Erythroblast (primary cell): ENCODE results near the gene RYR1.

ENCODE experiments used
- GATA1 ChIP-seq: IDR thresholded peaks from 2 replicates; pipeline ENCODE4 v1.6.1; 2011; ENCODE audit warnings: low read depth, mild to moderate bottlenecking, control low read depth, low read length, moderate library complexity
- POLR2A ChIP-seq: IDR thresholded peaks from 2 replicates; pipeline ENCODE4 v1.6.1; 2011; ENCODE audit warnings: mild to moderate bottlenecking, low read length

DNA sequence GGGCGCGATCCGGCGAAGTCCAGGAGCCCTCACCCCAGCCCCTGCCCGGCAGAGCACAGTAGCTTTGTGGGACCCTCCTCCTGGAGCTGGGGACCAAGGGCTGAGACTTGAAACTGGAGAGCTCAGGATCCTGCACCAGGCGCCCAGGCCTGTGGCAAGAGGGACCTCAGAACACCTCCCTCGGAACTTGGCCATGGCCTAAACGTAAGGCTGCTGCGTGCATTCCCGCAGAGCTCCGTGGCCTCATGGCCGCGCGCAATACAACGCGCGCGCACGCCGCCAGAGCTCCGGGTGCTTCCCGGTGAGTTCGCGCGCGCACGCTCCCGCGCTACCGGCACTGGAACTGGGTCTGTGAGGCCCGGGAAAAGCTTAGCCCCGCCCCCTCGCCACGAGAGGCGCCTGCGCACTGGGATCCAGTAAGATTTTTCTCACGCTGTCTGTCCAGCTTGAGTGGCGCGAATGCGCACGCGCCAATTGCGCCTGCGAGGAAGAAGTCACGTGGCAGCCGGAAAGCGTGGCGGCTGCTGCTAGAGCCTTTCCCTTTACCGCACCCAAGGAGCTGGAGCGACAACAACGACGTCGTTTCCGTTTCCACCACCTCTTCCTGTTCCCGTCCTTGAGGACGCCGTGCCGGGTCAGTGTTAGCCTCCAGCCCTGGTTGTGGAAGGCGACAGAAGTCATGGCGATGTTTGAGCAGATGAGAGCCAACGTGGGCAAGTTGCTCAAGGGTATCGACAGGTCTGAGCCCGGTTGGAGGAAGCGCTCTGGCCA lies 185.3 kb downstream of the RYR1 start, which contains the start of gene EIF3K:
- TF ChIP-seq POLR2A (peak; percentile 91), GATA1 (no peak)
